ENCODE data around the gene MPDU1.

The MPDU1 gene

DNA sequence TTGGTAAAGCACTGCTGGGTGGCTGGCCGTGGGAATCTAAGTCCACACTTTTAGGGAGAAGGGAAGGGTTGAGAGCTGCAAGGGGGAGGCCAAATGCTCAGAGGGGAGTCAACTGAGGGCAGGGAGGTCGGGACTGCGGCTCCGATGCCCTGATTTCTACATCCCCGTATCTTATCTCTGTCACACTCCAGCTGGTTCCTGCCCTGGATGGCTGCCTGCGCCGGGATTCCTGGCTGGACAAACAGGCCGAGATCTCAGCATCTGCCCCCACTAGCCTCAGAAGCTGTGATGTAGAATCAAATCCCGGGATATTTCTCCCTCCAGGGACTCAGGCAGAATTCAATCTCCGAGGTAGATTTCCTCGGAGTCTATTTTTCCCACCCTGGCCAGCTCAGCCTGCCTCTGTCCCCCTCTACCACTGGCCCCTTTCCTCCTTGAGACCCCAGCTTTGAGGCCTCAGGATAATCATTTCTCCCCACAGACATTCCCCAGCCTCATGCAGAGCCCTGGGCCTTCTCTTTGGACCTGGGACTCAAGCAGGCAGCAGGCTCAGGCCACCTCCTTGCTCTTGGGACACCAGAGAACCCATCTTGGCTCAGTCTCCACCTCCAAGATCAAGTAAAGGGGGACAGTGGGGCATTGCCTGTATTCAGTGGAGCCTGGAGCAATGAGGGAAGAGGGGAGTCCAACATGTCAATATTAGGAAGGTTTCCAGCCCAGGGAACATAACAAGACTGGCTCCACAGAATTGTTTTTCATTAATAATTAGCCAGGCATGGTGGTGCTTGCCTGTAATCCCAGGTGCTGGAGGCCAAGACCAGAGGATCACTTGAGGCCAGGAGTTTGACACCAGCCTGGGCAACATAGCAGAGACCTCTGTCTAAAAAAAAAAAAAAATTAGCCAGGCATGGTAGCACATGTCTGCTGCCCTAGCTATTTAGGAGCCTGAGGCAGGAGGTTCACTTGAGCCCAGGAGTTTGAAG lies 48.0 kb downstream of the MPDU1 start:
- Histone ChIP-seq H3K36me3 (no peaks in the 10 kb centered on the region), H3K9me3 (no peaks in the 10 kb centered on the region), H3K4me1 (no peaks in the 10 kb centered on the region), H3K27me3 (no peaks in the 10 kb centered on the region), H3K4me3 (ENCODE audit: low read depth, low read length) (no peak overlapping the region)
- DNase-seq, result peak; percentile 20
- TF ChIP-seq, protein P1, sequence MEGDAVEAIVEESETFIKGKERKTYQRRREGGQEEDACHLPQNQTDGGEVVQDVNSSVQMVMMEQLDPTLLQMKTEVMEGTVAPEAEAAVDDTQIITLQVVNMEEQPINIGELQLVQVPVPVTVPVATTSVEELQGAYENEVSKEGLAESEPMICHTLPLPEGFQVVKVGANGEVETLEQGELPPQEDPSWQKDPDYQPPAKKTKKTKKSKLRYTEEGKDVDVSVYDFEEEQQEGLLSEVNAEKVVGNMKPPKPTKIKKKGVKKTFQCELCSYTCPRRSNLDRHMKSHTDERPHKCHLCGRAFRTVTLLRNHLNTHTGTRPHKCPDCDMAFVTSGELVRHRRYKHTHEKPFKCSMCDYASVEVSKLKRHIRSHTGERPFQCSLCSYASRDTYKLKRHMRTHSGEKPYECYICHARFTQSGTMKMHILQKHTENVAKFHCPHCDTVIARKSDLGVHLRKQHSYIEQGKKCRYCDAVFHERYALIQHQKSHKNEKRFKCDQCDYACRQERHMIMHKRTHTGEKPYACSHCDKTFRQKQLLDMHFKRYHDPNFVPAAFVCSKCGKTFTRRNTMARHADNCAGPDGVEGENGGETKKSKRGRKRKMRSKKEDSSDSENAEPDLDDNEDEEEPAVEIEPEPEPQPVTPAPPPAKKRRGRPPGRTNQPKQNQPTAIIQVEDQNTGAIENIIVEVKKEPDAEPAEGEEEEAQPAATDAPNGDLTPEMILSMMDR (IDR thresholded peaks at IDR 0.05; ENCODE audit: low read depth, low read length), result no peak

DNA sequence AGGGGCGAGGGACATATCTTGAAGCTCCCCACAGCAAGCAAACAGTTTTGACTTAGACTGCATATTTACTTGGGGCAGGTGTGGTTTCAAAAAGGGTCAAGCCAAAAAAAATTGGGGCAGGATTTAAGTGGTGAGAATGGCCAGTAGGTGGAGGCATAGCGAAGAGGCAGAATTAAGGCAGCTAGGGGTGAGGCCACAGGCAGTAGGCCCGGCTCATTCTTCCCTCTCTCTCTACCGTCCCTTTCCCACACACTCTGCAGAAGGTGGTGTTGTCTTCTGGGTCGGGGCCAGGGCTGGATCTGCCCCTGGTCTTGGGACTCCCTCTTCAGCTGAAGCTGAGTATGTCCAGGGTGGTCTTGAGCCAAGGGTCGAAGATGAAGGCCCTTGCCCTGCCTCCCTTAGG lies 48.8 kb downstream of the MPDU1 start:
- TF ChIP-seq, protein P1 (IDR thresholded peaks at IDR 0.05; ENCODE audit: low read depth, low read length), result peak; percentile 48
- H3K36me3 ChIP-seq, result no peaks in the 10 kb centered on the region
- H3K4me3 ChIP-seq (ENCODE audit: low read depth, low read length), result no peak overlapping the region
- no peaks in the 10 kb centered on the region for H3K4me1 ChIP-seq
- H3K27me3 ChIP-seq, result no peaks in the 10 kb centered on the region
- peak; percentile 18 for DNase-seq
- no peaks in the 10 kb centered on the region for H3K9me3 ChIP-seq

DNA sequence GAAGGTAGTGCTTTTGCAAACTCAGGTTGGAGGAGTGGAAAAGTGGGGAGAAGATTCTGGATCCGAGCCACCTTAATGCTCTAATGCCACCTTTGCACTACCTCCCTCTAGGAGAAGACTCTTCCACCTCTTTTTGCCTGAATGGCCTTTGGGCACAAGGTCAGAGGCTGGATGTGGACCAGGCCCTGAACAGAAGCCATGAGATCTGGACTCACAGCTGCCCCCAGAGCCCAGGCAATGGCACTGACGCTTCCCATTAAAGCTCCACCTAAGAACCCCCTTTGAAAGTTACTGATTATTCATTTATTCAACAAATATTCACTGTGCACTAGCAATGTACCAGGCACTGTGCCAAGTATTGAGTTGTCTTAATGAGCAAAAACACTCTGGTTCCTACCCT lies 49.4 kb downstream of the MPDU1 start:
- DNase-seq, result no peak
- Histone ChIP-seq H3K4me1 (no peaks in the 10 kb centered on the region), H3K4me3 (ENCODE audit: low read depth, low read length) (no peak overlapping the region), H3K27me3 (no peaks in the 10 kb centered on the region), H3K36me3 (no peaks in the 10 kb centered on the region), H3K9me3 (no peaks in the 10 kb centered on the region)
- TF ChIP-seq, protein P1 (IDR thresholded peaks at IDR 0.05; ENCODE audit: low read depth, low read length), result no peak

DNA sequence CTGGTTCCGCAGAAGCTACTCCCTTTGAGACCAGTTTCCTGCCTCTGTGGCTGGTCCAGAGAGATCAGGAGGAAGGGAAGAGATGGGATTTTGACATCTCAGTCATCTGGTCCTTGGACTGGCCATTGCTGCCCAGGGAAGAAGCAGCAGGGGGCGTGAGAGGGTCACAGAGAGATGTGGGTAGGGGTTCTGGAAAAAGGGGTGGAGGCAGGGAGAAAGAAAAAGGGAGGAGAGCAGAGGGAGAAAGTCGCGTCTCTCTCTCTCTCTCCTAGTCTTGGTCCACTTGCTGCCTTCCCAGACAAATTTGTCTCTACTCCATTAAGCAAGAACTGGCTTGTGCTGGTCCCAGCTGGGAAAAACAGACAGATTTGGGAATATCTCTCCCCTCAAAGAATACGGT lies 50.7 kb downstream of the MPDU1 start:
- H3K36me3 ChIP-seq, result no peaks in the 10 kb centered on the region
- H3K4me1 ChIP-seq, result no peaks in the 10 kb centered on the region
- H3K4me3 ChIP-seq (ENCODE audit: low read depth, low read length), result no peak overlapping the region
- TF ChIP-seq, protein P1 (IDR thresholded peaks at IDR 0.05; ENCODE audit: low read depth, low read length), result peak; percentile 77
- no peaks in the 10 kb centered on the region for H3K27me3 ChIP-seq
- peak; percentile 76 for DNase-seq
- H3K9me3 ChIP-seq, result no peaks in the 10 kb centered on the region

DNA sequence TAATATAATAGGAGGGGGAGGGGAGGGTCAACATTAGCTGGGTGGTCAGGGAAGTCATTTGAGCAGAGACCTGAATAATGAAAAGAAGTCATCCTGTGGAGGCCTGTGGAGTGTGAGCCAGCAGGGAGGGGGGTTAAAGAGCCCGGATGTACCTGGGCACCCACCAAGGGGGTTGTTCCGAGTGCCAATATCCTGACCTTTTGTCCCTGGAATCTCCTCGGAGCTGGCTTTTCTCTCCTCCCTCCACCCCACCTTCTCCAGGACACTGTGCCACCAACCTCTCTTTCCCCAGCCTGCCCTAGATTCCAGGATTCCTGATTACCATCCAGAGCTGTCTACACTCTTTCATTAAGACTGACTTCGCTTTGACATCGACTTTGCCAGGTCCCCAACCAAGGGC lies 52.5 kb downstream of the MPDU1 start:
- TF ChIP-seq, protein P1 (IDR thresholded peaks at IDR 0.05; ENCODE audit: low read depth, low read length), result no peak
- Histone ChIP-seq H3K36me3 (no peaks in the 10 kb centered on the region), H3K4me3 (ENCODE audit: low read depth, low read length) (no peak overlapping the region)

More for the DNA sequence above, 52.5 kb downstream of the MPDU1 start:
- Histone ChIP-seq H3K9me3 (no peaks in the 10 kb centered on the region), H3K27me3 (no peaks in the 10 kb centered on the region), H3K4me1 (no peaks in the 10 kb centered on the region)
- DNase-seq, result no peak
